Measurements from ENCODE around the gene IP6K3.
A peak's percentile ranks its signal among the peaks of the same experiment; 100 is the strongest.

DNA sequence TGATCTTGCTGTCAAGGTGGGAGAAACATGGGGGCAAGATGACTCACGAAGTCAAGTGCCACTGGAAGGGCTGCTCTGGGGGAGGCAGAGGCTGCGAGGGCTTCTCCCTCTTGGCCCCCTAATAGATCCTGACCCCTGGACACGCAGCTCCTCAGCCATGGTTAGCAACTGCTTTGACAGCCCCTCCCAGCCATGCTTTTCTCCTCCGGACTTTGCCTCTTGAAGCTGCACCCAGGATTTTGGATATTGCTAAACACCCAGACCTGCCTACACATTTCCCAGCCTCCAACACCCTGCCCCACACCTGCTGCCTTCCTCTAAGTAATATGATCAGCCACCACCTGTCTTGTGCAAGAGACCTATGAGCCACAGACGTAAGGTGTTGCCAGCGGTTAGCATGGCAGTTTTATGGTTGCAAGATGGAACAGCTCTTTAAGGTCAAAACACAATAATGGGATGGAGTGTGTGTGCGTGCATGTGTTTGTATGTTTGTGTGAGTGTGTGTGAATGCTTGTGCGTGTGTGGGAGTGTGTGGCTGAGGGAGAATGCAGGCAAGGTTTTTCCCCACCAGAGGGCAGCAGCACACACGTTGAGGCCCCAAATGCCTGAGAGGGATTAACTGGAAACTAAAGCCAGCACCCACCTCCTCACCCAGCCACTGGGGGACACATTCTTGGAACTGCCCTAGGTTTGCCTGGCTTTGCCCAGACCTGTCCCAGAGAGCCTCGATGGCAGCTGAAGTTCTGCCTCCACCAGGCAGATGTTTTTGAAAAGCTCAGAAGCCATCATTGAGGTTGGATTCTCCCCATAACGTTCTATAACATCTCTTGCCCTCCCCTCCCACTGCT lies 2.5 kb downstream of the IP6K3 start:
- peak; percentile 89 for TF ChIP-seq CTCF (IDR thresholded peaks at IDR 0.05)
- TF ChIP-seq EZH2phosphoT487 (IDR thresholded peaks at IDR 0.05), result no peak
- no peak for TF ChIP-seq EZH2 (IDR thresholded peaks at IDR 0.05)

Data from neural progenitor cell (in vitro differentiated cells).